ENCODE measurements around the gene ELAVL1. TPM values are rescaled to one million over a fixed set of nuclear protein-coding genes. Genes with fewer than 3 reads are reported as not detected.

ELAVL1 gene
- 100 to 1,000 TPM in 1 of 2 donors, 10 to 100 TPM in 1; 81.6 to 155 TPM for total RNA-seq

DNA sequence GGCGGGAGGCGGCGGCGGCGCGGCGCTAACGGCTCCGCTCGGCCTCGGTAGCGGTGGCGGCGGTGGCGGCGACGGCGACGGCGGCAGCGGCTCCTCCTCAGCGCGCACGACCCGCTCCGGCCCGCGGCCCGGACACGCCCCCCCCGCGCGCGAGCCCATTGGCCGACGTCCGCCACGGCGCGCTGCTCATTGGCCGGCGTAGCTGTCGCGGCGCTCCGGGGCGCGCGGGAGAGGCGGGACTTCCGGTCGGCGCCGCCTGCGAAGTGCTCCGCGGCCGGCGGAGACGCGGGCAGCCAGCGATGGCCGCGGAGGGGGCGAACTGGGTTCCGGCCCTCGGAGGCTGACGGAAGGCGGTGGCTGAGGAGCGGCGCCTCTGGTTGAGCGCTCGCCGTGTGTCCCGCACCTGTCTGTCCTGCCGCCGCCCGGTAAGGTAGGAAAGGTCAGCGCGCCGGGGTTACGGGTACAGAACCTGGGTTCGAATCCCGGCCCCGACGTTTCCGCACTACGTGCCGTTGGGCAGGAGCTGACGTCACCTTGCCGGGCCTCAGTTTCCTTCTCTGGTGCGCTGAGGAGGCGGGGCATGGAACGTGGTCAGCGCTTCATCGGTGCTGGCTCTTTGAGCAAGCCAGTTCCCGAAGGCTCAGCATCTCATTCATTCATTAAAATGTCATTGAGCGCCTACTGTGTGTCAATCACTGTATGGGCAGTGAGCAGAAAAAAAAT, at the start of gene ELAVL1:
Gene ELAVL1 (minus strand): TSS at position 108 of the 723 bp plus-strand sequence. CDS start 13,826 bp downstream, outside the sequence.
- H3K36me3 Mint-ChIP-seq (ENCODE audit: low read depth): peaks cover 17% of the 10 kb centered on the region
- H3K9me3 Mint-ChIP-seq: no peaks in the 10 kb centered on the region
- peaks cover 32% of the 10 kb centered on the region for H3K4me1 Mint-ChIP-seq
- no peaks in the 10 kb centered on the region for H3K27me3 Mint-ChIP-seq
- ATAC-seq (replicated peaks): peak; percentile 95
- H3K4me3 Mint-ChIP-seq: peak within 1 kb of the TSS; percentile 82
- peak within 1 kb of the TSS; percentile 71 for H3K27ac Mint-ChIP-seq

DNA sequence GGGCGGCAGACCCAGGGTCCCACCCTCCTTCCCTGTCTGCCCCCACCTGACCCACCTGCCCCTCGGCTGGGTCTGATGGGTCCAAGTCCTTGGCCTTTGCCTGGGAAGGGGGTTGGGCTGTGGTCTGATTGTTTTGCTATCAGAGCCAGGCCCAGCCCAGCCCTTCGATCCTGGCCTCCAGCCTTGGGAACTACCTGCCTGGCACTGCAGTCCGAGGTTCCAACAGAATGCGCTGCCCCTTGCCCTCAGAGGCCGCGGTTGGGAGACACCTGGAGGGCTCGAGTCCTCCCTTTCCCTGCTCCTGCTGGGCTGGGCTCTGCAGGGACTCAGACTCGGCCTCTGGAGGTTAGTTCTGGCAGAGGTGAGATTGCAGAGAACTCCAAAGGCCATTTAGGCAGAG, 48.7 kb upstream of the ELAVL1 start:
- H3K27me3 Mint-ChIP-seq: no peaks in the 10 kb centered on the region
- no peak overlapping the region for H3K4me3 Mint-ChIP-seq
- H3K9me3 Mint-ChIP-seq: no peaks in the 10 kb centered on the region
- no peaks in the 10 kb centered on the region for H3K4me1 Mint-ChIP-seq
- no peaks in the 10 kb centered on the region for H3K36me3 Mint-ChIP-seq (ENCODE audit: low read depth)
- no peak overlapping the region for H3K27ac Mint-ChIP-seq
- ATAC-seq (replicated peaks): no peak

DNA sequence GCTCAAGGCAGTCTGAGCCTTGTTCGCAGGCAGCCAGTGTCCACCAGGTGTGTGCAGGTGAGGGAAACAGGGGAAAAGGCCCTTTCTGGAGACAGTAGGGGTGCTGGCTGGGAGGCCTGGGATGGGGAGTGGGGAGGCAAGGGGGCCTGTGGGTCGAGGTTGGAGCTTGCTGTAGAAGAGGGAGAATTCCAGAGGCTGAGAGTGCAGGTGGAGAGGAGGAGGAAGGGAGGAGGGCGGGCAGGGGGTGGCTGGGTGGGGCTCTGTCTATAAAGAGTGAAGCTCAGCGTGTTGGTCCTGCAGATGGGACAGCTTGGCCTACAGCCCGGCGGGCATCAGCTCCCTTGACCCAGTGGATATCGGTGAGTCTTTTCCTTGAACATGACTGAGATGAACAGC, 47.0 kb upstream of the ELAVL1 start, which contains the start of gene CCL25:
Gene CCL25 (plus strand): TSS at position 297 of the 396 bp plus-strand sequence. CDS start 290 bp downstream, outside the sequence.
- Mint-ChIP-seq H3K4me3 (peak within 1 kb of the TSS; percentile 28), H3K36me3 (ENCODE audit: low read depth) (no peaks in the 10 kb centered on the region), H3K27me3 (peaks cover 3% of the 10 kb centered on the region), H3K9me3 (no peaks in the 10 kb centered on the region), H3K27ac (peak within 1 kb of the TSS; percentile 80), H3K4me1 (no peaks in the 10 kb centered on the region)
- no peak for ATAC-seq (replicated peaks)

DNA sequence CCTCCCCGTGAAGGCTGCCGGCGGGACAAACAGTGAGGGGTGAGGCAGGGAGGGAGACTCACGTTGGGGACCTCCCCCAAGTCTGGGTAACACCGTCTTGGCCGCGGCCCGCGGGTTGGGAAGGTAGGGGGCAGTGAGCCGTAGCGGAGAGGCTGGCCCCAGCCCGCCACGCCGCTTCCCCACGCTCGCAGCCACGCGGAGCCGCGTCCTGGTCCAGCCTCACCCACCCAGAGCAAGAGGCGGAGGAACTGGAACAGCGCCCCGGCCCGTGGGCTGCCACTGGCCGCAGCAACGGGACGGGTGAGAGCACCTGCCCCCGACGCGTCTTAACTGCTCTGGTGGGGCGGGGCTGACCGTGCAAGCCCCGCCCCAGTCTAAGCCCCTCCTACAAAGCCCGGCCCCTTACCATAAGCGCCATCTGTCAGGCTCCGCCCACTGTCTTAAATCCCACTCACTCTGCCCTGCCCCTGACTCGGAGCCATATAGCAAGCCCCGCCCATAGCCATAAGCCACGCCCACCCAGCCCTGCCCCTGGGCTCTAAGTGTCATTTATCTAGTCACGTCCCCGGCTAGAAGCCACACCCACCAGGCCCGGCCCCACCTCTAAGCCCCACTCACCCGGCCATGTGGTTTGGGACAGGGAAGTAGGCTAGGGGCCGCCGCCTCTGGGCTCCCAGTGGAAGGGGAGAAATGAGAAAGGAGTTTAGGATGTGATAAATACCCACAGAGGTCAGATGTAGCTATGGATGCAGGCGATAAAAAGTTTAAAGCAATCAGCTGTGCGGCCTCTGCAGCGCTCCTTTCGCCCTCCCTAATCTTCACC, 45.0 kb upstream of the ELAVL1 start:
- Mint-ChIP-seq H3K9me3 (no peaks in the 10 kb centered on the region), H3K4me3 (peak overlapping the region; percentile 62), H3K36me3 (ENCODE audit: low read depth) (no peaks in the 10 kb centered on the region), H3K27me3 (peaks cover 3% of the 10 kb centered on the region), H3K4me1 (peaks cover 4% of the 10 kb centered on the region), H3K27ac (no peak overlapping the region)
- peak; percentile 97 for ATAC-seq (replicated peaks)

DNA sequence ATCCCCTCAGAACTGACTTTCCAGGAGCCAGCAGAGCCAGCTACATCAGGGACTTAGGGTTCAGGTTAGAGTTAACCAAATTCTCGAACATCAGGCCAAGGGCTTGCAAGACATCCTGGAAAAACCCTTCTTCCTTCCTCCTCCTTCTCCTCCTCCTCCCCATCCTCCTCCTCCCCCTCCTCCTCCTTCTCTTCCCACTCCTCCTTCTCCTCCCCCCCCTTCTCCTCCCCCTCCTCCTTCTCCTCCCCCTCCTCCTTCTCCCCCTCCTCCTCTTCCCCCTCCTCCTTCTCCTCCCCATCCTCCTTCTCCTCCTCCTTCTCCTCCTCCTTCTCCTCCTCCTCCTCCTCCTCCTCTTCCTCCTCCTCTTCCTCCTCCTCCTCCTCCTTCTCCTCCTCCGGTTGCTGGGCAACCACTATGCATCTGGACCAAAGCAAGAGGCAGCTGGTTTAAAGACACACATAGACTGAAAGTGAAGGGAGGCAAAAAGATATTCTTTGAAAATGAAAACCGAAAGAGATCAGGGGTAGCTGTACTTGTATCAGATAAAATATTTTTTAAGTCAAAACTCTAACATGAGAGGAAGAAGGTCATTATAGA, 41.2 kb upstream of the ELAVL1 start:
- Mint-ChIP-seq H3K4me3 (no peak overlapping the region), H3K4me1 (peaks cover 4% of the 10 kb centered on the region), H3K9me3 (no peaks in the 10 kb centered on the region), H3K27me3 (peaks cover 5% of the 10 kb centered on the region), H3K27ac (no peak overlapping the region), H3K36me3 (ENCODE audit: low read depth) (no peaks in the 10 kb centered on the region)
- ATAC-seq (replicated peaks): no peak

DNA sequence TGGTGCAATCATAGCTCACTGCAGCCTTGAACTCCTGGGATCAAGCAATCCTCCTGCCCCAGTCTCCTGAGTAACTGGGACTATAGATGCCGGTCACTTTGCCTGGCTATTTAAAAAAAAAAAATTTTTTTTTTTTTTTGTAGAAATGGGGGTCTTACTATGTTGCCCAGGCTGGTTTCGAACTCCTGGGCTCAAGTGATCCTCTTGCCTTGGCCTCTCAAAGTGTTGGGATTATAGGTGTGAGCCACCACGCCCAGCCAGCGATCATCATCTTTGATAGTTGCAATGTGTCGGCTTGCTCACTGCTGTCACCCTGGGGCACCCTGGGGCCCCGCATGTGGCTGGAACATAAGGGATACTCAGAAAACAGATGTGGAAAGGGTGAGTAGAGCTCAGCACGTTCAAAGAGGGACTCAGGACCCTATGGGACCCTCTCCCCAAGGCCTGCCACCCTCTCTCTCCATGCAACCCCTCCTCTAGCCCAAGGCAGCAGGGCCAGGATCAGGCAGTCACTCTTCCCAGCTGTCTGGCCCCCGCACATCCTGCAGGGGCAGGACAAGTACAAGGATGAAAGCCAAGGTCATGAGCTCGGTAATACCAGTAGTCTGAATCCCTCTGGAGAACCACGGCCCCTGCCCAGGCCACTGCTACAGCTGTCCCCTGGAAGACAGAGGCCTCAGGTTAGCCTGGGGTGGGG, 40.6 kb upstream of the ELAVL1 start:
- no peak for ATAC-seq (replicated peaks)
- Mint-ChIP-seq H3K4me1 (peaks cover 4% of the 10 kb centered on the region), H3K9me3 (no peaks in the 10 kb centered on the region)

DNA sequence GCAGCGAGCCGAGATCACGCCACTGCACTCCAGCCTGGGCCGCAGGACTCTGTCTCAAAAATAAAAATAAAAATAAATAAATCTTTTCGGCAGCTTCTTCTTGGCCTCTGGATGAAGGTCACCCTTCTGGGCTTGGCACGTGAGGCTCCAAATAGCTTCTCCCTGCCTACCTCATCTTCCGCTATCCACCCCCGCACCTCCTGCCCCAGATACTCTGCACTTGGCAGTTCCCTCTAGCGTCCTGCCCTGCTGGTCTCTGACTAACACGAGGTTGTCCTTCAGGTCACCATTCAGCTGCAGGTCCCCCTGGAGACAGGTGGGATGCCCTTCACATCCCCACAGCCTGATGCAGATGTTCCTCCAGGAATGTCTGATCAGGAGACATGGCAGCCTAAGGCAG, 38.6 kb upstream of the ELAVL1 start:
- Mint-ChIP-seq H3K4me3 (no peak overlapping the region), H3K9me3 (no peaks in the 10 kb centered on the region), H3K36me3 (ENCODE audit: low read depth) (no peaks in the 10 kb centered on the region), H3K27ac (no peak overlapping the region), H3K27me3 (peaks cover 9% of the 10 kb centered on the region), H3K4me1 (peaks cover 4% of the 10 kb centered on the region)
- no peak for ATAC-seq (replicated peaks)

More for the DNA sequence above, 40.6 kb upstream of the ELAVL1 start:
- H3K4me3 Mint-ChIP-seq: no peak overlapping the region
- no peak overlapping the region for H3K27ac Mint-ChIP-seq
- peaks cover 6% of the 10 kb centered on the region for H3K27me3 Mint-ChIP-seq
- H3K36me3 Mint-ChIP-seq (ENCODE audit: low read depth): no peaks in the 10 kb centered on the region

DNA sequence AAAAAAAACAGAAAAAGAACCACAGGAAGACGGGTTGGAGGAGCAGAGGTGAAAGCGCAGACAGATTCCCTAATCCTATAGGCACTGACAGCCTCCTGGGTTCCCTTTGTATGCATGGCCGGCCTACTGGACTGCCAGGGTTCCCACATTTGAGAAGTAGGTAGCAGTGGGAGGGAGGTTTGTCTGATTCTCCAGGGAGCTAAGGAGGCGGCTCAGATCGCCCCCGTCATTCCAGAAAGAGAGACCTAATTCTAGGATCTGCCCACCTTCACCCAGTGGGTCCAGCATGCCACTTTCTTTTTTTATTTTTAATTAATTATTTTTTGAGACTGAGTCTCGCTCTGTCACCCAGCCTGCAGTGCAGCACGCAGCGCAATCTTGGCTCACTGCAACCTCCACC, 37.5 kb upstream of the ELAVL1 start:
- Mint-ChIP-seq H3K27me3 (peaks cover 6% of the 10 kb centered on the region), H3K4me1 (peaks cover 4% of the 10 kb centered on the region), H3K36me3 (ENCODE audit: low read depth) (no peaks in the 10 kb centered on the region), H3K4me3 (no peak overlapping the region), H3K9me3 (no peaks in the 10 kb centered on the region), H3K27ac (no peak overlapping the region)
- ATAC-seq (replicated peaks): no peak

DNA sequence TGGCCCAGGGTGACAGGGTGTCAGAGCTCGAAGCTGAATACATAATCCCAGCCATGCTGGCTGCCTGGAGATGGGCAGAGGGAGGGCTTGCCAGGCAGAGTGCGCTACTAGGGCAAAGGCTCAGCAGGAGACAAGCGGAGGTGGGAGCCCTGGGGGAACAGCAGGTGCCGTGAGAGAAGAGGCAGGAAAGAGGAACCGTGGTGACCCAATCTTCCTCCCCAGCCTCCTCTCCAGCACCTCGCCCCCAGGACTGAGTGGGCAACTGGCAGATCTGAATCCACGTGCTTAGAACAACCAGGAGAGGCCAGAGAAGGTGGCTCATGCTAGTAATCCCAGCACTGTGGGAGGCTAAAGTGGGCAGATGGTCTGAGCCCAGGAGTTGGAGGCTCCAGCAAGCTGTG, 36.1 kb upstream of the ELAVL1 start:
- no peak for ATAC-seq (replicated peaks)
- Mint-ChIP-seq H3K4me1 (no peaks in the 10 kb centered on the region), H3K9me3 (no peaks in the 10 kb centered on the region), H3K36me3 (ENCODE audit: low read depth) (no peaks in the 10 kb centered on the region), H3K27ac (no peak overlapping the region), H3K4me3 (no peak overlapping the region), H3K27me3 (peaks cover 13% of the 10 kb centered on the region)

DNA sequence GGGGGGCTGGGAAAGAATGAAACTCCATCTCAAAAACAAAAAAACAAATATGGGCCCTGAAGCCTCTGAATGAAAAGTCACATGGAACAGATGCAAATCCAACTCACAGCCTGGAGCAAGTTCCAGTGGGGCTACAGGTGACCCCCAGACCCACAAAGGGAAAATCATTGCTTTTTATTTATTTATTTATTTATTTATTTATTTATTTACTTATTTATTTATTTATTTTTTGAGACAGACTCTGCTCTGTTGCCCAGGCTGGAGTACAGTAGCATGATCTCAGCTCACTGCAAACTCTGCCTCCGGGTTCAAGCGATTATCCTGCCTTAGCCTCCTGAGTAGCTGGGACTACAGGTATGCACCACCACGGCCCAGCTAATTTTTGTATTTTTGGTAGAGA, 33.8 kb upstream of the ELAVL1 start:
- H3K27me3 Mint-ChIP-seq: peaks cover 17% of the 10 kb centered on the region
- no peaks in the 10 kb centered on the region for H3K36me3 Mint-ChIP-seq (ENCODE audit: low read depth)
- H3K4me3 Mint-ChIP-seq: no peak overlapping the region
- ATAC-seq (replicated peaks): no peak
- no peak overlapping the region for H3K27ac Mint-ChIP-seq
- H3K4me1 Mint-ChIP-seq: no peaks in the 10 kb centered on the region
- H3K9me3 Mint-ChIP-seq: no peaks in the 10 kb centered on the region

DNA sequence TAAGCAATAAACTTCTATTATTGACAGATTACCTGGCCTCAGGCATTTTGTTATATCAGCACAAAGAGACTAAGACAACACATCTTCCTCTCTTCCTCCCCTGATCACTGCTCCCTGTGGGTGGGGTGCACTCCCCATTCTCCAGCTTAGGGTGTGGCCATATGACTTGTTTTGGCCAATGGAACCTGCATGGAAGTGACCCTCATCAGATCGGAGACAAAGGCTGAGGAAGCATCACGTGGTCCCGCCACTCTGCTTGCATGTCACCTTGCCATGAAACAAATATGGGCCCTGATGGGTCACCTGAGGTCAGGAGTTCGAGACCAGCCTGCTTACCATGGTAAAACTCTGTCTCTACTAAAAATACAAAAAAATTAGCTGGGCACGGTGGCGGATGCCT, 33.4 kb upstream of the ELAVL1 start:
- Mint-ChIP-seq H3K4me3 (no peak overlapping the region), H3K36me3 (ENCODE audit: low read depth) (no peaks in the 10 kb centered on the region), H3K4me1 (no peaks in the 10 kb centered on the region), H3K27me3 (peaks cover 14% of the 10 kb centered on the region), H3K9me3 (no peaks in the 10 kb centered on the region), H3K27ac (no peak overlapping the region)
- ATAC-seq (replicated peaks): no peak

DNA sequence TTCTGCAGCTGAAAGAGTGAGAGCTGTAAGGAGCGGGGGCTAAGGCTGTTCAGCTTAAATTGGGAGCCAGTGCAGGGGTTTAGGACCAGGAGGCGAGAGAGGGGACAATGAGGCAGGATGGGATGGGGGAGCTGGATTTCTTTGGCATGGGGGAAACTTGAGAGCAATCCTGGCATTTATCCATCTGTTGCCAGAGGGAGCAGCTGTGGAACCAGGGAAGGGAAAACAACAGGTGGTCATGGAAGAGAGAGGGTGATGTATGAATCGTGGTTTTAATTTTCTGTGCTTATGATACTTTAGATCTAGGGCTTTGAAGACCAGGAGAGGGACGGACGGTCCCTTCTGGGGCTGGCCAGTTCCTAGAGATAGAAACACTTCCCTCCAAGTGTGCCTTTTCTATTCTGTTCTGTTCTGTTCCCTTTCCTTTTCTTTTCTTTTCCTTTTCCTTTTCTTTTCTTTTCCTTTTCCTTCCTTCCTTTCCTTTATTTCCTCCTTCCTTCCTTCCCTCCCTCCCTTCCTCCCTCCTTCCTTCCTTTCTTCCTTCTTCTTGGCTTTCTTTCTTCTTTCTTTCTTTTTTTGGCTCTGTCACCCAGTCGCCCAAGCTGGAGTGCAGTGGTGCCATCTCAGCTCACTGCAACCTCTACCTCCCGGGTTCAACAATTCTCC, 31.1 kb upstream of the ELAVL1 start:
- Mint-ChIP-seq H3K4me3 (no peak overlapping the region), H3K9me3 (no peaks in the 10 kb centered on the region), H3K27ac (no peak overlapping the region), H3K36me3 (ENCODE audit: low read depth) (no peaks in the 10 kb centered on the region), H3K4me1 (no peaks in the 10 kb centered on the region), H3K27me3 (peaks cover 18% of the 10 kb centered on the region)
- ATAC-seq (replicated peaks): no peak

DNA sequence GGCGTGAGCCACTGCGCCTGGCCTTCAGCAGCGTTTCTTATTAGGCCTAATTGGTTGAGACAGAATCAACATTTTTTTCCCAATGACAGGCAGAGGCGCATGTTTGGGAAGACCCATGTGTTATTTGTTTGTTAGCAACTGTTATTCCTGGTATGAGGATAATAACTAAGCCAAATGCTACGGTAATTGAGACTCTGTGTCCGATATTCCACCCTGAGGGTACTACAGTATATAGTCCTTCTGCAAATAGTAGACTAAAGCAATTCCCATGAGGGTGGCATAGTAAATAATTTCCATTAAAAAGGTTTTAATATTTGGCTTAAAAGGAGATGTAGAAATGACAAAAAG, 28.7 kb upstream of the ELAVL1 start:
- no peak overlapping the region for H3K4me3 Mint-ChIP-seq
- no peaks in the 10 kb centered on the region for H3K9me3 Mint-ChIP-seq
- H3K36me3 Mint-ChIP-seq (ENCODE audit: low read depth): no peaks in the 10 kb centered on the region
- no peaks in the 10 kb centered on the region for H3K4me1 Mint-ChIP-seq
- no peak overlapping the region for H3K27ac Mint-ChIP-seq
- no peak for ATAC-seq (replicated peaks)
- H3K27me3 Mint-ChIP-seq: peaks cover 14% of the 10 kb centered on the region
